ENCODE results near the gene SLC9A7. TPM values are rescaled to one million over a fixed set of nuclear protein-coding genes. Genes with fewer than 3 reads are reported as not detected.

The SLC9A7 gene
- total and polyA plus RNA-seq, 2 donors from 2014 or later, result 2.4 to 16.1 TPM

DNA sequence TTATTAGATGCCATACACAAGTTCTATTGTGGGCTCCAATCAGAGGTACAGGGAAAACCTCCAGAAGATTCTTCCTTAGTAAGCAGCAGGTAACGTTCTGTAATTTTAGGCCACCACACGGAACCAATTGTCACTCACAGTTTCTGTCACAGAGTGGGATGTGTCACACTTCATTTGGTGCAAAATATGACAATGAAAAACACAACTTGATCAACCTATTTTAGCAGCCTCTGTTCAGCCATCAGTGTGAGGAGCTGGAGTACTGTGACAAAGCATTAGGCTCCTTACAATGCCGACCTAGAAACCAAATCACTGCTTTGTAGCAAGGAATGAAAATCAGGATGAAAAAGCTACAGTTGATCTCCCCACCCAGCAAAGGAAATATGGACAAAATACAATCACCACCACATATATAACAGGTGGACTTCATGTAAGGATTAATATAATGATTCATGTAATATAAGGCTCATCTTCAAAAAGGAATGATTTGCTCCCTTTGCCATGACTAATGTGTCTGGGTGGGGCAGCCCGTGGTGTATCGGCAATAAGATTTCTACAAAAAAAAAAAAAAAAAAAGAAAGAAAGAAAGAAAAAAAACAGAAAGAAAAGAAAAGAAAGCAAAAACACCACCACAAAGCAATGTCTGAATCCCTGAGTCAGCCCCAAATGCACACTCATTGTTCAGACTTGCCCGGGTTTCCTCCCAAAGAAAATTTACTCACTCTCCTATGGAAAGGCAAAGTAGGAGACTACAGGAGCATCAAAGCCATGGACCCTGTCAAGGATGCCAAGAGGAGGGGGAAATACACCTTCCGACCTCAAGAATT lies 36.0 kb downstream of the SLC9A7 start:
- no peak for FAIRE-seq
- TF ChIP-seq, protein P1, sequence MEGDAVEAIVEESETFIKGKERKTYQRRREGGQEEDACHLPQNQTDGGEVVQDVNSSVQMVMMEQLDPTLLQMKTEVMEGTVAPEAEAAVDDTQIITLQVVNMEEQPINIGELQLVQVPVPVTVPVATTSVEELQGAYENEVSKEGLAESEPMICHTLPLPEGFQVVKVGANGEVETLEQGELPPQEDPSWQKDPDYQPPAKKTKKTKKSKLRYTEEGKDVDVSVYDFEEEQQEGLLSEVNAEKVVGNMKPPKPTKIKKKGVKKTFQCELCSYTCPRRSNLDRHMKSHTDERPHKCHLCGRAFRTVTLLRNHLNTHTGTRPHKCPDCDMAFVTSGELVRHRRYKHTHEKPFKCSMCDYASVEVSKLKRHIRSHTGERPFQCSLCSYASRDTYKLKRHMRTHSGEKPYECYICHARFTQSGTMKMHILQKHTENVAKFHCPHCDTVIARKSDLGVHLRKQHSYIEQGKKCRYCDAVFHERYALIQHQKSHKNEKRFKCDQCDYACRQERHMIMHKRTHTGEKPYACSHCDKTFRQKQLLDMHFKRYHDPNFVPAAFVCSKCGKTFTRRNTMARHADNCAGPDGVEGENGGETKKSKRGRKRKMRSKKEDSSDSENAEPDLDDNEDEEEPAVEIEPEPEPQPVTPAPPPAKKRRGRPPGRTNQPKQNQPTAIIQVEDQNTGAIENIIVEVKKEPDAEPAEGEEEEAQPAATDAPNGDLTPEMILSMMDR (IDR thresholded peaks at IDR 0.05; ENCODE audit: borderline replicate concordance, extremely low read depth, insufficient read depth), result no peak
- no peak overlapping the region for H3K9ac ChIP-seq (ENCODE audit: low read length in 3 of 3)
- H3K36me3 ChIP-seq (ENCODE audit: control insufficient read depth in 2 of 3, insufficient read depth in 3 of 3, low read length in 3 of 3), result no peaks in the 10 kb centered on the region
- no peak overlapping the region for H3K27ac ChIP-seq (ENCODE audit: low read depth in 2 of 2, low read length in 2 of 2)
- H3K4me3 ChIP-seq (ENCODE audit: low read length in 3 of 3), result no peak overlapping the region
- H3K4me1 ChIP-seq (ENCODE audit: control insufficient read depth in 2 of 3, insufficient read depth in 2 of 3, low read depth in 1 of 3, low read length in 3 of 3), result no peaks in the 10 kb centered on the region
- H3K9me3 ChIP-seq (ENCODE audit: control insufficient read depth in 2 of 3, insufficient read depth in 1 of 3, low read length in 3 of 3), result no peaks in the 10 kb centered on the region
- peaks cover 2% of the 10 kb centered on the region for H3K27me3 ChIP-seq (ENCODE audit: control insufficient read depth, insufficient read depth, low read length)
- intact Hi-C loops (cut with DNase I), result no loop called here
- DNase-seq, result no peak

DNA sequence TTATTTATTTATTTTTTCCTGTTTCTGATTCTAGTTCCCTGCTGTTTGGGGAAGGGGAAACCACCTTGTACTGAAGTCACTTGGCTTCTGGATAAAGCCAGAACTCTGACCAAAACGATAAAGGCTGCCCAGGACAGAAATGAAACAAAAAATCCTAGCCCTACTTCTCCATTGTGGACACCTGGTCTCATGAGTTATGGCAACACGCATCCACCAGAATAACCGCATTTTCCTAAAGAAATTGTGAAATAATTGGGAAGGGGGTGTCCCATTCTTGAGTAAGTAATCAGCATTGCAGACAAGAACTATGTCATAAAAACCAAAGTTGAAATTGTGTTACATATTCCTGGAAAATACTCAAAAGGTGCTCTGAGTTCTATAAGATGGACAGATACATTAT lies 42.1 kb downstream of the SLC9A7 start:
- no peaks in the 10 kb centered on the region for H3K36me3 ChIP-seq (ENCODE audit: control insufficient read depth in 2 of 3, insufficient read depth in 3 of 3, low read length in 3 of 3)
- no peak overlapping the region for H3K9ac ChIP-seq (ENCODE audit: low read length in 3 of 3)
- TF ChIP-seq, protein P1 (IDR thresholded peaks at IDR 0.05; ENCODE audit: borderline replicate concordance, extremely low read depth, insufficient read depth), result no peak
- no peak overlapping the region for H3K4me3 ChIP-seq (ENCODE audit: low read length in 3 of 3)
- no peaks in the 10 kb centered on the region for H3K9me3 ChIP-seq (ENCODE audit: control insufficient read depth in 2 of 3, insufficient read depth in 1 of 3, low read length in 3 of 3)
- intact Hi-C loops (cut with DNase I), result no loop called here
- FAIRE-seq (no peak), DNase-seq (no peak)
- no peaks in the 10 kb centered on the region for H3K4me1 ChIP-seq (ENCODE audit: control insufficient read depth in 2 of 3, insufficient read depth in 2 of 3, low read depth in 1 of 3, low read length in 3 of 3)
- no peaks in the 10 kb centered on the region for H3K27me3 ChIP-seq (ENCODE audit: control insufficient read depth, insufficient read depth, low read length)
- H3K27ac ChIP-seq (ENCODE audit: low read depth in 2 of 2, low read length in 2 of 2), result no peak overlapping the region

DNA sequence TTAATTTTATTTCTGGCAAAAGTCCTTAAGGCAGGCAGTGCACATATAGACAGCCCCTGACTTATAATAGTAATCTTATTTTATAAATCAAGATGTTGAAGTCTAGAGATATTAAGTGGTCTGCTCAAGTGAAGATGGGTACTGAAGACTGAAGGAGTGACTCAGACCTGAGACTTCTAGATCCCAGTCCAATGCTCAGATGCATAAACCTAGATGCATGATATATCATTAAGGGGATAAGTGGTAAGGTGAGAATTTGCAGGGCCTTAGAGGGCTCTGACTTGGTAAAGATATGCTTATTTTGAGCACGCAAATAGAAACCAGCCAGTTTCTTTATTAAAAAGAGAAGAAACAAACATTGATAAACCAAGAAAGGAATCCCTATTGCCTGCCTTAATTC lies 42.9 kb downstream of the SLC9A7 start:
- no peaks in the 10 kb centered on the region for H3K4me1 ChIP-seq (ENCODE audit: control insufficient read depth in 2 of 3, insufficient read depth in 2 of 3, low read depth in 1 of 3, low read length in 3 of 3)
- FAIRE-seq, result no peak
- TF ChIP-seq, protein P1 (IDR thresholded peaks at IDR 0.05; ENCODE audit: borderline replicate concordance, extremely low read depth, insufficient read depth), result no peak
- no peak overlapping the region for H3K9ac ChIP-seq (ENCODE audit: low read length in 3 of 3)
- H3K27ac ChIP-seq (ENCODE audit: low read depth in 2 of 2, low read length in 2 of 2), result no peak overlapping the region
- intact Hi-C loops (cut with DNase I), result no loop called here
- H3K36me3 ChIP-seq (ENCODE audit: control insufficient read depth in 2 of 3, insufficient read depth in 3 of 3, low read length in 3 of 3), result no peaks in the 10 kb centered on the region
- H3K9me3 ChIP-seq (ENCODE audit: control insufficient read depth in 2 of 3, insufficient read depth in 1 of 3, low read length in 3 of 3), result no peaks in the 10 kb centered on the region
- no peak for DNase-seq
- no peaks in the 10 kb centered on the region for H3K27me3 ChIP-seq (ENCODE audit: control insufficient read depth, insufficient read depth, low read length)
- no peak overlapping the region for H3K4me3 ChIP-seq (ENCODE audit: low read length in 3 of 3)
